ENCODE measurements around the gene PLEKHA6.

- no peak for TF ChIP-seq EZH2 (IDR thresholded peaks at IDR 0.05; ENCODE audit: low read depth, unreplicated experiment)
- TF ChIP-seq, protein P1, sequence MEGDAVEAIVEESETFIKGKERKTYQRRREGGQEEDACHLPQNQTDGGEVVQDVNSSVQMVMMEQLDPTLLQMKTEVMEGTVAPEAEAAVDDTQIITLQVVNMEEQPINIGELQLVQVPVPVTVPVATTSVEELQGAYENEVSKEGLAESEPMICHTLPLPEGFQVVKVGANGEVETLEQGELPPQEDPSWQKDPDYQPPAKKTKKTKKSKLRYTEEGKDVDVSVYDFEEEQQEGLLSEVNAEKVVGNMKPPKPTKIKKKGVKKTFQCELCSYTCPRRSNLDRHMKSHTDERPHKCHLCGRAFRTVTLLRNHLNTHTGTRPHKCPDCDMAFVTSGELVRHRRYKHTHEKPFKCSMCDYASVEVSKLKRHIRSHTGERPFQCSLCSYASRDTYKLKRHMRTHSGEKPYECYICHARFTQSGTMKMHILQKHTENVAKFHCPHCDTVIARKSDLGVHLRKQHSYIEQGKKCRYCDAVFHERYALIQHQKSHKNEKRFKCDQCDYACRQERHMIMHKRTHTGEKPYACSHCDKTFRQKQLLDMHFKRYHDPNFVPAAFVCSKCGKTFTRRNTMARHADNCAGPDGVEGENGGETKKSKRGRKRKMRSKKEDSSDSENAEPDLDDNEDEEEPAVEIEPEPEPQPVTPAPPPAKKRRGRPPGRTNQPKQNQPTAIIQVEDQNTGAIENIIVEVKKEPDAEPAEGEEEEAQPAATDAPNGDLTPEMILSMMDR (conservative IDR thresholded peaks at IDR 0.05; ENCODE audit: low read depth in 2 of 2), result no peak
- TF ChIP-seq ZNF114 (CRISPR knock-in tag; IDR thresholded peaks at IDR 0.05), result no peak
- no peak for TF ChIP-seq POLR2AphosphoS5 (IDR thresholded peaks at IDR 0.05; ENCODE audit: low read depth)
- TF ChIP-seq REST (IDR thresholded peaks at IDR 0.05; ENCODE audit: unreplicated experiment), result no peak
- TF ChIP-seq, protein P2, sequence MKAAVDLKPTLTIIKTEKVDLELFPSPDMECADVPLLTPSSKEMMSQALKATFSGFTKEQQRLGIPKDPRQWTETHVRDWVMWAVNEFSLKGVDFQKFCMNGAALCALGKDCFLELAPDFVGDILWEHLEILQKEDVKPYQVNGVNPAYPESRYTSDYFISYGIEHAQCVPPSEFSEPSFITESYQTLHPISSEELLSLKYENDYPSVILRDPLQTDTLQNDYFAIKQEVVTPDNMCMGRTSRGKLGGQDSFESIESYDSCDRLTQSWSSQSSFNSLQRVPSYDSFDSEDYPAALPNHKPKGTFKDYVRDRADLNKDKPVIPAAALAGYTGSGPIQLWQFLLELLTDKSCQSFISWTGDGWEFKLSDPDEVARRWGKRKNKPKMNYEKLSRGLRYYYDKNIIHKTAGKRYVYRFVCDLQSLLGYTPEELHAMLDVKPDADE (IDR thresholded peaks at IDR 0.05), result no peak
- TF ChIP-seq JUNB (IDR thresholded peaks at IDR 0.05; ENCODE audit: unreplicated experiment), result no peak
- no peak for TF ChIP-seq EZH2phosphoT487 (IDR thresholded peaks at IDR 0.05; ENCODE audit: unreplicated experiment)
- TF ChIP-seq NANOG (IDR thresholded peaks at IDR 0.05; ENCODE audit: borderline replicate concordance), result no peak
- TF ChIP-seq CREB1 (CRISPR knock-in tag; IDR thresholded peaks at IDR 0.05; ENCODE audit: low read depth), result no peak
- no peak for TF ChIP-seq STAT1 (IDR thresholded peaks at IDR 0.05; ENCODE audit: unreplicated experiment)
- TF ChIP-seq ZNF331 (CRISPR knock-in tag; IDR thresholded peaks at IDR 0.05; ENCODE audit: low read depth), result no peak
Measured at GRCh38 chr1:204286315-204286714, 73.4 kb downstream of the PLEKHA6 start.

Data from GM23338 (cell line).